ENCODE results near the gene P4HB. TPM values are rescaled to one million over a fixed set of nuclear protein-coding genes. Genes with fewer than 3 reads are reported as not detected.

The P4HB gene
- total RNA-seq, 2 experiments from 2014 or later = 223 to 233 TPM

GRCh38 chr17:81844327-81844851 is 15.9 kb downstream of the P4HB start:
- Histone ChIP-seq H3K4me3 (ENCODE audit: low read length) (no peak overlapping the region), H3K27ac (ENCODE audit: low read depth in 1 of 2, low read length in 2 of 2) (no peak overlapping the region), H3K36me3 (ENCODE audit: insufficient read depth, low read length) (peaks cover 53% of the 10 kb centered on the region), H3K9me3 (ENCODE audit: control insufficient read depth in 1 of 2, insufficient read depth in 1 of 2, low read length in 2 of 2) (peaks cover 0 to 16% of the 10 kb centered on the region in 2 experiments), H3K27me3 (ENCODE audit: control insufficient read depth in 1 of 2, insufficient read depth in 2 of 2, low read length in 2 of 2) (no peaks in the 10 kb centered on the region), H3K4me1 (ENCODE audit: insufficient read depth, low read length) (no peaks in the 10 kb centered on the region)
- no peak for ATAC-seq (ENCODE audit: poor library complexity)
- Mint-ChIP-seq H3K36me3 (ENCODE audit: low read depth) (peaks cover 29% of the 10 kb centered on the region), H3K27ac (no peak overlapping the region), H3K9me3 (no peaks in the 10 kb centered on the region), H3K27me3 (no peaks in the 10 kb centered on the region), H3K4me3 (no peak overlapping the region), H3K4me1 (ENCODE audit: low read depth) (no peaks in the 10 kb centered on the region)
- no peak for DNase-seq
- ChIA-PET POLR2A (interaction anchor here (0.6 kb wide), 1 partner anchor 11 kb away, joined by 3 read pairs; no protein-coding TSS in a partner anchor), CTCF (no interaction called here)
- TF ChIP-seq CTCF (IDR thresholded peaks at IDR 0.05) = no peak
- intact Hi-C loops (cut with DNase I, micrococcal nuclease) = no loop called here

- H3K27ac Mint-ChIP-seq = no peak overlapping the region
- H3K9me3 ChIP-seq (ENCODE audit: control insufficient read depth in 1 of 2, insufficient read depth in 1 of 2, low read length in 2 of 2) = peaks cover 0 to 16% of the 10 kb centered on the region in 2 experiments
- POLR2A ChIA-PET = interaction anchor here (0.6 kb wide), 1 partner anchor 10 kb away, joined by 3 read pairs; no protein-coding TSS in a partner anchor
- no peak overlapping the region for H3K27ac ChIP-seq (ENCODE audit: low read depth in 1 of 2, low read length in 2 of 2)
- no peaks in the 10 kb centered on the region for H3K9me3 Mint-ChIP-seq
- H3K36me3 Mint-ChIP-seq (ENCODE audit: low read depth) = peaks cover 29% of the 10 kb centered on the region
- H3K36me3 ChIP-seq (ENCODE audit: insufficient read depth, low read length) = peaks cover 52% of the 10 kb centered on the region
- H3K4me1 Mint-ChIP-seq (ENCODE audit: low read depth) = no peaks in the 10 kb centered on the region
- H3K27me3 Mint-ChIP-seq = no peaks in the 10 kb centered on the region
- H3K4me3 Mint-ChIP-seq = no peak overlapping the region
- CTCF ChIA-PET = no interaction called here
- DNase-seq (no peak), ATAC-seq (ENCODE audit: poor library complexity) (no peak)
- intact Hi-C loops (cut with DNase I, micrococcal nuclease) = no loop called here
- TF ChIP-seq CTCF (IDR thresholded peaks at IDR 0.05) = no peak
- H3K27me3 ChIP-seq (ENCODE audit: control insufficient read depth in 1 of 2, insufficient read depth in 2 of 2, low read length in 2 of 2) = no peaks in the 10 kb centered on the region
- no peak overlapping the region for H3K4me3 ChIP-seq (ENCODE audit: low read length)
- no peaks in the 10 kb centered on the region for H3K4me1 ChIP-seq (ENCODE audit: insufficient read depth, low read length)
Measured at GRCh38 chr17:81843713-81844326, 16.5 kb downstream of the P4HB start.

GRCh38 chr17:81842725-81843504 is 17.4 kb downstream of the P4HB start:
- Histone ChIP-seq H3K4me3 (ENCODE audit: low read length) (no peak overlapping the region), H3K9me3 (ENCODE audit: control insufficient read depth in 1 of 2, insufficient read depth in 1 of 2, low read length in 2 of 2) (peaks cover 0 to 16% of the 10 kb centered on the region in 2 experiments), H3K36me3 (ENCODE audit: insufficient read depth, low read length) (peaks cover 49% of the 10 kb centered on the region), H3K27me3 (ENCODE audit: control insufficient read depth in 1 of 2, insufficient read depth in 2 of 2, low read length in 2 of 2) (no peaks in the 10 kb centered on the region), H3K27ac (ENCODE audit: low read depth in 1 of 2, low read length in 2 of 2) (no peak overlapping the region), H3K4me1 (ENCODE audit: insufficient read depth, low read length) (no peaks in the 10 kb centered on the region)
- ATAC-seq (ENCODE audit: poor library complexity) (no peak), DNase-seq (no peak)
- Mint-ChIP-seq H3K4me3 (no peak overlapping the region), H3K27ac (no peak overlapping the region), H3K4me1 (ENCODE audit: low read depth) (no peaks in the 10 kb centered on the region), H3K27me3 (no peaks in the 10 kb centered on the region), H3K36me3 (ENCODE audit: low read depth) (peaks cover 29% of the 10 kb centered on the region), H3K9me3 (no peaks in the 10 kb centered on the region)
- no peak for TF ChIP-seq CTCF (IDR thresholded peaks at IDR 0.05)
- ChIA-PET CTCF (interaction anchor here (0.6 kb wide), 1 partner anchor 294 kb away, joined by 3 read pairs; no protein-coding TSS in a partner anchor), POLR2A (interaction anchor here (1.3 kb wide), 1 partner anchor 10 kb away, joined by 3 read pairs; the partner anchor contains the start of gene MCRIP1)
- intact Hi-C loops (cut with DNase I, micrococcal nuclease) = no loop called here

Measured in CD4-positive, alpha-beta T cell (primary cell).